Activated B cell treated with CpG ODN at 0.5 μM for 24 hours (primary cell): ENCODE measurements around the gene THSD7A. TPM values are rescaled to one million over a fixed set of nuclear protein-coding genes. Genes with fewer than 3 reads are reported as not detected.

ENCODE experiments used
- ATAC-seq: fragments of 200-7000 bp; cut with Tn5 transposase; one replicate; pipeline ENCODE4 v1.10.0; 2021; ENCODE audit warnings: low read depth, mild to moderate bottlenecking, moderate library complexity
- CTCF ChIA-PET: fragments of 350-600 bp; sonication (Branson Sonifier 250); formaldehyde crosslinking; loops from one replicate; lab custom pipeline; 2021; ENCODE audit warnings: antibody characterized with exemption; lab: Charles Lee
- POLR2A ChIA-PET: fragments of 350-600 bp; sonication (Branson Sonifier 250); formaldehyde crosslinking; loops from one replicate; lab custom pipeline; 2021; ENCODE audit warnings: antibody characterized with exemption; lab: Charles Lee
- DNase-seq: peaks from one replicate; pipeline ENCODE4 v3.0.0; 2022
- H3K27ac Mint-ChIP-seq: one replicate; pipeline ENCODE4 v1.8.0; 2020; ENCODE audit warnings: mixed read lengths
- H3K27me3 Mint-ChIP-seq: one replicate; pipeline ENCODE4 v1.8.0; 2021; ENCODE audit warnings: mixed read lengths
- H3K36me3 Mint-ChIP-seq: one replicate; pipeline ENCODE4 v1.8.0; 2021; ENCODE audit warnings: low read depth, mixed read lengths
- H3K4me1 Mint-ChIP-seq: one replicate; pipeline ENCODE4 v1.8.0; 2021; ENCODE audit warnings: mixed read lengths
- H3K4me3 Mint-ChIP-seq: one replicate; pipeline ENCODE4 v1.8.0; 2020; ENCODE audit warnings: mild to moderate bottlenecking, mixed read lengths
- H3K9me3 Mint-ChIP-seq: one replicate; pipeline ENCODE4 v1.8.0; 2020; ENCODE audit warnings: mixed read lengths
- intact Hi-C: fragments of 100-400 bp; cut with micrococcal nuclease; formaldehyde crosslinking; loops from one replicate; pipeline ENCODE4 v1.15.1; 2024
- total RNA-seq: library from RNA; stranded (reverse); gene quantifications from 2 replicates; pipeline ENCODE4 v1.2.3, GENCODE V29; 2022
- TF ChIP-seq, protein P1 (sequence below): fragments of 200-600 bp; IDR thresholded peaks from one replicate; pipeline ENCODE4 v1.8.0; 2022; ENCODE audit warnings: antibody characterized with exemption, mild to moderate bottlenecking

Gene THSD7A
- total RNA-seq, 1 donor from 2014 or later = not detected

DNA sequence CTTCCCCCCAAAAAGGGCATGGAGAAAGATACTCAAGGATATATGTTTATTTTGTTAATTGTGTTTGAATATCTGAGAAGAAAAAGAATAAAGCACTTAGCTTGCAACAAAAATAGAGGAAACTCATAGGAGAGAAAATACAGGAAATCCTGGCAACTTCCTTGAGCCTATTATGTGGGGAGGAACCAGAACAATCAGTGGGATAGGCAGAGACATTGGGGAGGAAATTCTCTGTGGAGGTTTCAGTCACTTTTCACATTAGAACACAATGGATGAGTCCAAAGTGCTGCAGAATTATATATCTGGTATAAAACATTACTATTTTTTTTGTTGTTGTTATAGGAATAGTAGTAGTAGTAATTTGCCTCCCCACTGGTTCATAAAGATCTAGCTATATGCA is 240.1 kb downstream of the THSD7A start:
- POLR2A ChIA-PET = no interaction called here
- CTCF ChIA-PET = no interaction called here
- Mint-ChIP-seq H3K27ac (no peak overlapping the region), H3K36me3 (no peaks in the 10 kb centered on the region), H3K27me3 (no peaks in the 10 kb centered on the region), H3K4me1 (no peaks in the 10 kb centered on the region), H3K4me3 (no peak overlapping the region), H3K9me3 (no peaks in the 10 kb centered on the region)
- no peak for DNase-seq
- TF ChIP-seq, protein P1, sequence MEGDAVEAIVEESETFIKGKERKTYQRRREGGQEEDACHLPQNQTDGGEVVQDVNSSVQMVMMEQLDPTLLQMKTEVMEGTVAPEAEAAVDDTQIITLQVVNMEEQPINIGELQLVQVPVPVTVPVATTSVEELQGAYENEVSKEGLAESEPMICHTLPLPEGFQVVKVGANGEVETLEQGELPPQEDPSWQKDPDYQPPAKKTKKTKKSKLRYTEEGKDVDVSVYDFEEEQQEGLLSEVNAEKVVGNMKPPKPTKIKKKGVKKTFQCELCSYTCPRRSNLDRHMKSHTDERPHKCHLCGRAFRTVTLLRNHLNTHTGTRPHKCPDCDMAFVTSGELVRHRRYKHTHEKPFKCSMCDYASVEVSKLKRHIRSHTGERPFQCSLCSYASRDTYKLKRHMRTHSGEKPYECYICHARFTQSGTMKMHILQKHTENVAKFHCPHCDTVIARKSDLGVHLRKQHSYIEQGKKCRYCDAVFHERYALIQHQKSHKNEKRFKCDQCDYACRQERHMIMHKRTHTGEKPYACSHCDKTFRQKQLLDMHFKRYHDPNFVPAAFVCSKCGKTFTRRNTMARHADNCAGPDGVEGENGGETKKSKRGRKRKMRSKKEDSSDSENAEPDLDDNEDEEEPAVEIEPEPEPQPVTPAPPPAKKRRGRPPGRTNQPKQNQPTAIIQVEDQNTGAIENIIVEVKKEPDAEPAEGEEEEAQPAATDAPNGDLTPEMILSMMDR = no peak
- no peak for ATAC-seq
- intact Hi-C loops = no loop called here

DNA sequence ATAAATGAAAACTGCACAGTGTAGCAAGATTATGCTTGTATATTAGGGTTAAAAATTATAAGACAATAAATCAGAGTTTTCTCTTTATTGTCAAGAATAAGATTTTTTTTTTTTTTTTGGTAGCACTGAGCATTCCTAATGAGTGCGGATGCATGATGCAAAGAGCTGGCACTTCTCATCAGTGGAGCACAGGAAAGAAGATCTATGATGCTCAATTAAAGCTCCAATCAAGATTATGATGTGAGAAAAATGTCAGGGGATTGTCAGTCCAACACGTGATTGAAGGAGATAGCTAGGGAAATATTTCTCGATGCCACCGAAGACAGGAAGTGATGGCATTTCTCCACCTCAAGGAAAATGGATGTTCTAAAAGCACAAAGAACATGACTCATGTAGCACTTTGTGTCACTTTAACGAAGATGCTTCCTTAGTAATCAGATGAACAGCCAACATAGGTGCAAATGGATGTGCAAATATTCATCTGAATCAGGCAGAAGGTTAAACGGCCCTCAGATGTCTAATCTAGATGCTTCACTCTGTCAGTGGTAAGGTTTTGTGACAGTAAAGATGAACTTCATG is 240.9 kb downstream of the THSD7A start:
- POLR2A ChIA-PET = no interaction called here
- CTCF ChIA-PET = no interaction called here
- no peaks in the 10 kb centered on the region for H3K27me3 Mint-ChIP-seq

DNA sequence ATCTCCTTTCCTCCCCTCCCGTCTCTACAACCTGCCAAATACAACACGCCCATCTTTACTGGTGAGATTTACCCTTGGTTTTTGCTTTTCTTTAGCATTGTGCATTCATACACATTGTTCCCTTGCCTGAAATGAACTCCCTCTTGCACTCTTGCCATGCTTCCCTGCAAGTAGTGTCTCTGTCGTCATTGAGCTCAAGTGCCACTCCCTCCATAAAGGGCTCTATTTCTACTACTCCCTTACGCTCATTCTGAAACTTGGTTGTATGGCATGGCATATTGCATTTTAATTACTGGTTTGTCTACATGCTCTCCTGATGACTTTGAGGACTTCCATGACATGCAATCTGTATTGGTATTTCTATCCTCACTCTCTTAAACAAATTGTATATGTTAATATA is 242.7 kb downstream of the THSD7A start:
- H3K27ac Mint-ChIP-seq = no peak overlapping the region
- no peaks in the 10 kb centered on the region for H3K36me3 Mint-ChIP-seq
- H3K4me1 Mint-ChIP-seq = no peaks in the 10 kb centered on the region
- intact Hi-C loops = no loop called here
- ChIA-PET POLR2A (no interaction called here), CTCF (no interaction called here)
- TF ChIP-seq, protein P1 = no peak
- no peak for ATAC-seq
- no peaks in the 10 kb centered on the region for H3K9me3 Mint-ChIP-seq
- H3K4me3 Mint-ChIP-seq = no peak overlapping the region
- no peaks in the 10 kb centered on the region for H3K27me3 Mint-ChIP-seq
- no peak for DNase-seq

More for the DNA sequence above, 240.9 kb downstream of the THSD7A start:
- Mint-ChIP-seq H3K9me3 (no peaks in the 10 kb centered on the region), H3K36me3 (no peaks in the 10 kb centered on the region), H3K4me3 (no peak overlapping the region), H3K4me1 (no peaks in the 10 kb centered on the region), H3K27ac (no peak overlapping the region)
- DNase-seq (no peak), ATAC-seq (no peak)
- TF ChIP-seq, protein P1 = no peak
- intact Hi-C loops = no loop called here

- ChIA-PET CTCF (no interaction called here), POLR2A (no interaction called here)
- no peaks in the 10 kb centered on the region for H3K9me3 Mint-ChIP-seq
- H3K4me1 Mint-ChIP-seq = no peaks in the 10 kb centered on the region
- DNase-seq = no peak
- no peak overlapping the region for H3K27ac Mint-ChIP-seq
- no peaks in the 10 kb centered on the region for H3K36me3 Mint-ChIP-seq
- TF ChIP-seq, protein P1 = no peak
- no peaks in the 10 kb centered on the region for H3K27me3 Mint-ChIP-seq
- H3K4me3 Mint-ChIP-seq = no peak overlapping the region
- intact Hi-C loops = no loop called here
- ATAC-seq = no peak
These were observed 244.2 kb downstream of the THSD7A start for GRCh38 chr7:11587814-11588213.

DNA sequence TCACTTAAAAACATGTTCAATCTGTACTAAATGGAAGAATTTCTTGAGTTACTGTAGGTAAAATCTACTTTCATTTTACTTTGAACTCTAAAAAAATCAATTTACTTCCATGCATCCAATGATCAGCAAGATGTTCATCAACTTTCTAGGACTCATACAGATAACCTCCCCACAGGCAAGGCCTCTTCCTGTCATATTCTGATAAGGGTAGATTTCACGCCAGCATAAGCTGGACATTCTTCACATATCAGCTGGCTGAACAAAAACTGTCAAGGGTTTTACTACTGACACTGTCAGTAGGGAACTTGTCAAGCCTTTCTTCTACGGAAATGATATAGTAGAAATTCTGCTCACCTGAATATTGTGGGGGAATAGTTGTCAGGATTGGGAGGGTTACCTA is 244.9 kb downstream of the THSD7A start:
- no peaks in the 10 kb centered on the region for H3K36me3 Mint-ChIP-seq
- no peak for DNase-seq
- no peak overlapping the region for H3K27ac Mint-ChIP-seq
- no peaks in the 10 kb centered on the region for H3K9me3 Mint-ChIP-seq
- H3K27me3 Mint-ChIP-seq = no peaks in the 10 kb centered on the region
- CTCF ChIA-PET = no interaction called here
- no peak for ATAC-seq
- TF ChIP-seq, protein P1 = no peak
- H3K4me3 Mint-ChIP-seq = no peak overlapping the region
- POLR2A ChIA-PET = no interaction called here
- no peaks in the 10 kb centered on the region for H3K4me1 Mint-ChIP-seq
- intact Hi-C loops = no loop called here
